Activated T-cell treated with anti-CD3 and anti-CD28 coated beads, Interleukin-2, amount 50 U/mL, for 72 hours (primary cell): ENCODE data around the gene OR51A7. TPM values are rescaled to one million over a fixed set of nuclear protein-coding genes. Genes with fewer than 3 reads are reported as not detected.
"Not testable (repeated sequence)": the region's sequence is repeated elsewhere in the genome, so short reads cannot be mapped to it uniquely, and the experiment has no call there.

Source experiments
- ATAC-seq, 2 donors: fragments of 150-1000 bp; cut with Tn5 transposase; replicated peaks in 1 of 2; 2 replicates each; pipeline ENCODE4 v1.10.0; 2021; ENCODE audit warnings: moderate library complexity in 2 of 2, mild to moderate bottlenecking in 1 of 2
- DNase-seq, 2 donors: peaks; one replicate each; pipeline ENCODE4 v3.0.0; 2021 to 2022; ENCODE audit warnings: mixed read lengths in 1 of 2
- H3K27ac Mint-ChIP-seq: one replicate; pipeline ENCODE4 v1.8.0; 2022; ENCODE audit warnings: mild to moderate bottlenecking, moderate library complexity, mixed read lengths
- H3K27me3 Mint-ChIP-seq: one replicate; pipeline ENCODE4 v1.8.0; 2022; ENCODE audit warnings: low read depth, mixed read lengths
- H3K36me3 Mint-ChIP-seq, 2 donors: one replicate each; pipeline ENCODE4 v1.8.0; 2022; ENCODE audit warnings: mixed read lengths in 2 of 2, mild to moderate bottlenecking in 1 of 2; ENCODE audit not compliant: insufficient read depth in 2 of 2
- H3K4me1 Mint-ChIP-seq: one replicate; pipeline ENCODE4 v1.8.0; 2022; ENCODE audit warnings: low read depth, mixed read lengths
- H3K4me3 Mint-ChIP-seq, 2 donors: one replicate each; pipeline ENCODE4 v1.8.0; 2022; ENCODE audit warnings: mild to moderate bottlenecking in 2 of 2, mixed read lengths in 2 of 2, moderate library complexity in 2 of 2
- H3K9me3 Mint-ChIP-seq, 2 donors: one replicate each; pipeline ENCODE4 v1.8.0; 2022; ENCODE audit warnings: mixed read lengths in 2 of 2
- total RNA-seq, 2 donors: library from RNA; stranded (reverse); gene quantifications; one replicate each; pipeline ENCODE4 v1.2.3, GENCODE V29; 2022

Gene OR51A7, protein sequence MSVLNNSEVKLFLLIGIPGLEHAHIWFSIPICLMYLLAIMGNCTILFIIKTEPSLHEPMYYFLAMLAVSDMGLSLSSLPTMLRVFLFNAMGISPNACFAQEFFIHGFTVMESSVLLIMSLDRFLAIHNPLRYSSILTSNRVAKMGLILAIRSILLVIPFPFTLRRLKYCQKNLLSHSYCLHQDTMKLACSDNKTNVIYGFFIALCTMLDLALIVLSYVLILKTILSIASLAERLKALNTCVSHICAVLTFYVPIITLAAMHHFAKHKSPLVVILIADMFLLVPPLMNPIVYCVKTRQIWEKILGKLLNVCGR
- not detected for total RNA-seq

DNA sequence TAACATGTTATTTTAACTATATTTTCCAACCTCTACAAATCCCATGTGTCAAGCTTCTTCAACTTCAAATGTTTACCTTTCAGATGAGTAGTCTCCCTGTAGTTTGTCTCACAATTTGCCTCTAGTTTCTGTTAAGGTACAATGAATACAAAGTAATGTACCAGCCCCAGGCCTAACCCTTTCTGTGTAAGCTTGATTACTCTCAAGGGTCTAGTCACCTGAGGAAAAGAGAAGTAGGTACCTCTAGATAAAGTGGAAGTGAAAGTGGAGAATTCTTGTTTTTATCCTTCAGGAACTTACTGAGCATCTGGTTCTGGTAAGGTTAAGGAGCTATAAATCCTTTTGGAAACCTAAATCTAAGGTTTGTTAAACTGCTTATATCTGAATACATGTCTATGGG is at the start of gene OR51A7:
Gene OR51A7 (plus strand): TSS at position 300 of the 400 bp plus-strand sequence. CDS start 3,587 bp downstream, outside the sequence.
- peaks cover 0 to 2% of the 10 kb centered on the region in 2 donors for H3K9me3 Mint-ChIP-seq
- no peak for DNase-seq
- no peak for ATAC-seq
- H3K4me3 Mint-ChIP-seq, result no peak within 1 kb of the TSS
- no peaks in the 10 kb centered on the region for H3K36me3 Mint-ChIP-seq
- H3K27me3 Mint-ChIP-seq, result no peaks in the 10 kb centered on the region
- no peaks in the 10 kb centered on the region for H3K4me1 Mint-ChIP-seq
- peak within 1 kb of the TSS; percentile 20 for H3K27ac Mint-ChIP-seq

DNA sequence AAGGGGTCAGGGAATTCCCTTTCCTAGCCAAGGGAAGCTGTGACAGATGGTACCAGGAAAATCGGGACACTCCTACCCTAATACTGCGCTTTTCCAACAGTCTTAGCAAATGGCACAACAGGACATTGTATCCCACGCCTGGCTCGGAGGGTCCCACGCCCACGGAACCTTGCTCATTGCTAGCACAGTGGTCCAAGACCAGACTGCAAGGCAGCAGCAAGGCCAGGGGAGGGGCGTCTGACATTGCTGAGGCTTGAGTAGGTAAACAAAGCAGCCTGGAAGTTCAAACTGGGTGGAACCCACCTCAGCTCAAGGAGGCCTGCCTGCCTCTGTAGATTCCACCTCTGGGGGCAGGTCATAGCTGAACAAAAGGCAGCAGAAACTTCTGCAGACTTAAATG is 49.3 kb upstream of the OR51A7 start:
- not testable (repeated sequence) for H3K9me3 Mint-ChIP-seq, H3K36me3 Mint-ChIP-seq, H3K4me1 Mint-ChIP-seq, H3K4me3 Mint-ChIP-seq, H3K27ac Mint-ChIP-seq, DNase-seq, ATAC-seq, H3K27me3 Mint-ChIP-seq

DNA sequence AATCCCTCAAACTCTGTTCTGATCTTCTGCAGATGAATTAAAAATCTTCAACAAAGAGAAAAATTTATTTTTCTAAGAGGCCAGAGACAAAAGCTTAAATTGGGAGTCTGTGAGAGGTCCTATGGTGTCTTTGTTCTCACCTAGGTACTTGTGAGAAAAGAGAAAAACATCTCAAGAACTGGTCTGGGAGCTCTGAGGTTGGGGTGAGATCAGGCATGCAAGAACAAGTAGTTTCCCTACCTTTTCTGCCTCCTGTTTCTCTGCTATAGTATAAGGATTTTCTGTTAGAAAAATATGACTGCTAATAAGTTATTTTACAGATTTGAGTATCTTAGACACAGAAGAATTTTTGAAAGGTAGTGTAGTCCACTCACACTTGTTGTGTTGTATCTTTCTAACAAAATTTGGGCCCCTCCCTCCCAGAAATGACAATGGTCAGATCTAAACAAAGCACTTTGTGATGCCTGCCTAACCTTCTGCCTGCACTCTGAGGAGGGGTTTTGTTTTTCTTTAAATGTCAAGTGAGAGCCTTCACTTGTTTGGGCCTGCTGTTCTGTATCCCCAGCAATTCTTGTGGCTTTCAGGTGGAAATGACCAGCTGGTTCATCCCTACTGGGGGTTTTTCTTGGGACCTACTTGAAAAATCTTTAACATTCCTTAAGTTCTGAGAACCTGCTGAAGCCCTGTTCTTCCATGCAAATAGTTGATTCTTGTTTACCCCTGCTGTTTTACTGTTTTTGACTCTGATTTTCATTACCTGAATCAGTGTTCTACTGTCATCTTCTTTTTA is 40.9 kb upstream of the OR51A7 start:
- DNase-seq (no peak), ATAC-seq (no peak)
- no peak overlapping the region for H3K27ac Mint-ChIP-seq
- H3K36me3 Mint-ChIP-seq, result no peaks in the 10 kb centered on the region
- H3K4me3 Mint-ChIP-seq, result no peak overlapping the region
- H3K9me3 Mint-ChIP-seq, result no peaks in the 10 kb centered on the region
- H3K4me1 Mint-ChIP-seq, result no peaks in the 10 kb centered on the region
- no peaks in the 10 kb centered on the region for H3K27me3 Mint-ChIP-seq

DNA sequence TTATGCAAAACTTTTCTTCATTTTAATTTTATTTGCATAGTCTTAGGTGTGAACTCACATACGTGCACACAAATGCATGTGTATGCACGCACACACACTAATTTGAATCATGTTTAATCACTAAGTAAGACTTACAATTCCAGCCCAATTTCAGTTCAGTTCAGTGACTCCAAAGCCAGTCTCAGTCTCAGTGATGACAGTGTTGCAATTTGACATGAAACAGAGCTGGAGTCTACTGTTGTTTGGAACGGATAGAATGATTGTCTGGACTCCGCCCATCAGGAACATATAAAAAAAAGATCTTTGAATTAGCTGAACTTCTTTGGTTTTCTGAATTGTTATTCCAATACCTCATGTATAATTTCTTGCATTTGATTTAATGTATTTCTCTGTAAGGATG is 39.7 kb upstream of the OR51A7 start:
- Mint-ChIP-seq H3K27me3 (no peaks in the 10 kb centered on the region), H3K27ac (no peak overlapping the region), H3K36me3 (no peaks in the 10 kb centered on the region), H3K4me1 (no peaks in the 10 kb centered on the region), H3K9me3 (peaks cover 1 to 2% of the 10 kb centered on the region in 2 donors), H3K4me3 (no peak overlapping the region)
- ATAC-seq (no peak), DNase-seq (no peak)

DNA sequence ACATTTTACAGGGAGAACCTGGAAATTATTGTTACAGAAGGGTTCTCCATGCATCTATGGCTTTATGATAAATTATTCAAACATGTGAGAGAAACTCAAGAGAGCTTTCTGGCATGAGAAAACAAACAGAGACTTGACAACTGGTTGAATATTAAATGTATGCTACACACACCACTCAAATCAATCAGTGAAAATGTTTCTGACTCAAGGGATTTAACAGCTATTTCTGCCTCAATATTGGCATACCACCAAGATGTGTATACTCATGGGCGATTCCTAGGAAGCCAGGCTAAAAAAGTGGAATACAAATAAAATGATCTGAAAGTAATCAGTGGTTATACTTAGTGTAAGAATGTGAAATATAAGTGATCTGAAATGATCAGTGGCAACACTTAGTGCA is 37.7 kb upstream of the OR51A7 start:
- H3K4me3 Mint-ChIP-seq, result no peak overlapping the region
- no peaks in the 10 kb centered on the region for H3K36me3 Mint-ChIP-seq
- peaks cover 1 to 6% of the 10 kb centered on the region in 2 donors for H3K9me3 Mint-ChIP-seq
- H3K4me1 Mint-ChIP-seq, result no peaks in the 10 kb centered on the region
- DNase-seq (no peak), ATAC-seq (no peak)
- H3K27me3 Mint-ChIP-seq, result no peaks in the 10 kb centered on the region
- H3K27ac Mint-ChIP-seq, result no peak overlapping the region

DNA sequence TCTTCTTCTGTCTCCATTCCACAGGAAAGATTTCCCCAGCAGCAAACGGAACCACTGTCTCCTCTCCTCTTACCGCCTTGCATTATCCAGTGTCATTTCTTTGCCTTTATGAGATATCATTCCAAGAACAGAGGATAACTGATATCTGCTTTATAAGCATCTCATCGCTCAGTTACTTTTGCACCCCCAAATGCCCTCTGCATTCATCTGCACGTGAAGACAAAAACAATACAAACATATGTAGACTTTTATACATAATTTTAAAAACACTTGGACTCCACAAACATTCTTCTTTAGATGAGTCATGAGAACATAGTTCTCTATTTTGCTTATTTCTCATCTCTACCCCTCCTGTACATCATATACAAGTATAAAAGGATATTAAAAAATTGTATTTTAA is 22.4 kb upstream of the OR51A7 start:
- H3K36me3 Mint-ChIP-seq, result no peaks in the 10 kb centered on the region
- no peak overlapping the region for H3K27ac Mint-ChIP-seq
- no peaks in the 10 kb centered on the region for H3K9me3 Mint-ChIP-seq
- H3K4me1 Mint-ChIP-seq, result no peaks in the 10 kb centered on the region
- no peak overlapping the region for H3K4me3 Mint-ChIP-seq
- ATAC-seq (no peak), DNase-seq (no peak)
- no peaks in the 10 kb centered on the region for H3K27me3 Mint-ChIP-seq

DNA sequence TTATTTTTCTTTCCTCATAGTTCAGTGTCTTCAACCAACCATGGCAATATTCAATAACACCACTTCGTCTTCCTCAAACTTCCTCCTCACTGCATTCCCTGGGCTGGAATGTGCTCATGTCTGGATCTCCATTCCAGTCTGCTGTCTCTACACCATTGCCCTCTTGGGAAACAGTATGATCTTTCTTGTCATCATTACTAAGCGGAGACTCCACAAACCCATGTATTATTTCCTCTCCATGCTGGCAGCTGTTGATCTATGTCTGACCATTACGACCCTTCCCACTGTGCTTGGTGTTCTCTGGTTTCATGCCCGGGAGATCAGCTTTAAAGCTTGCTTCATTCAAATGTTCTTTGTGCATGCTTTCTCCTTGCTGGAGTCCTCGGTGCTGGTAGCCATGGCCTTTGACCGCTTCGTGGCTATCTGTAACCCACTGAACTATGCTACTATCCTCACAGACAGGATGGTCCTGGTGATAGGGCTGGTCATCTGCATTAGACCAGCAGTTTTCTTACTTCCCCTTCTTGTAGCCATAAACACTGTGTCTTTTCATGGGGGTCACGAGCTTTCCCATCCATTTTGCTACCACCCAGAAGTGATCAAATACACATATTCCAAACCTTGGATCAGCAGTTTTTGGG is 21.6 kb upstream of the OR51A7 start, which contains the start of gene OR51T1:
Gene OR51T1 (plus strand): TSS at position 41 of the 641 bp plus-strand sequence. CDS start 0 bp downstream, at position 41.
- Mint-ChIP-seq H3K9me3 (no peaks in the 10 kb centered on the region), H3K4me3 (no peak within 1 kb of the TSS), H3K27ac (no peak within 1 kb of the TSS), H3K27me3 (no peaks in the 10 kb centered on the region), H3K36me3 (no peaks in the 10 kb centered on the region), H3K4me1 (no peaks in the 10 kb centered on the region)
- no peak for DNase-seq
- no peak for ATAC-seq

DNA sequence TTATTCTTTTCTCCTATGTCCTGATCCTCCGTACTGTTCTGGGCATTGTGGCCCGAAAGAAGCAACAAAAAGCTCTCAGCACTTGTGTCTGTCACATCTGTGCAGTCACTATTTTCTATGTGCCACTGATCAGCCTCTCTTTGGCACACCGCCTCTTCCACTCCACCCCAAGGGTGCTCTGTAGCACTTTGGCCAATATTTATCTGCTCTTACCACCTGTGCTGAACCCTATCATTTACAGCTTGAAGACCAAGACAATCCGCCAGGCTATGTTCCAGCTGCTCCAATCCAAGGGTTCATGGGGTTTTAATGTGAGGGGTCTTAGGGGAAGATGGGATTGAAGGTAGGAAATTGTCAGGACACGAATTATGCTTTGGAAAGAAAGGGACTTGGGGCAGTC is 21.0 kb upstream of the OR51A7 start:
- DNase-seq, result no peak
- Mint-ChIP-seq H3K4me1 (no peaks in the 10 kb centered on the region), H3K27me3 (no peaks in the 10 kb centered on the region), H3K27ac (no peak overlapping the region), H3K36me3 (no peaks in the 10 kb centered on the region), H3K4me3 (no peak overlapping the region), H3K9me3 (no peaks in the 10 kb centered on the region)
- no peak for ATAC-seq

DNA sequence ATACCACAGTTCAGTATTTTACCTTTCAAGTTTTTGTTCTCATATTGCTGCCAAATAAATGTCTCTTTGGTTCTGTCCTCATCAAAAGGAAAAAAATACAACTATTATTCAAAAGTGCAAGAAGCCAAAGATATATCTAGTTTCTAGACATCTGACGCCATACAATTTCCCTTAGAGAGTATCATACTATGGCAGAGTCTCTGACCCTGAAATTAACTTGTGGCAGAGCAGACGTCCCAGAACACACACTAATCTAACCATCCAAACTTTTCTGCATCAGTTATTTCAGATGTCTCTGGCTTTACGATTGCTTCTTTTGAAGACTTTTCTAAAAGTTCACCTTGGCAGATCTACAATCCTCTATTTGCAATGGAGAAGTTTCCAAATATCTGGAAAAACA is 19.2 kb upstream of the OR51A7 start:
- ATAC-seq (no peak), DNase-seq (no peak)
- Mint-ChIP-seq H3K27me3 (peaks cover 1% of the 10 kb centered on the region), H3K9me3 (no peaks in the 10 kb centered on the region), H3K4me3 (no peak overlapping the region), H3K4me1 (no peaks in the 10 kb centered on the region), H3K36me3 (no peaks in the 10 kb centered on the region), H3K27ac (no peak overlapping the region)

DNA sequence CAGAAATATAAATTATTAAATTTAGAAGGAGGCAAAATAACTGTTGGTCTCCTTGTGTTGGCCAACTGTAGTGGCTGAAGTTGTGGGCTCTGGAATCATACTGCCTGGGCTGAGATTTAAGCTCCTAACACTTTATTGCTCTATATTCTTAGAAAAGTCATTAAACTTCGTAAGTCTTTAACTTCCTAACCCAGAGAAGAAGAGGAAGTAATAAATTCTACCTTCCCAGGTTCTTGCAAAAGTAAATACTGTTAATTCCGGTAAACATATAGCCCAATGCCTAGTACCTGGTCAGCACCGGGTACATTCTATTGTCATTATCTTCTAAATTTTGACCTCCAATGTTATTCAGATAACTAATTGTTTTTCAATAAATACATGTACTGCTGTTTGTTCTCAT is 17.4 kb upstream of the OR51A7 start:
- Mint-ChIP-seq H3K4me1 (no peaks in the 10 kb centered on the region), H3K9me3 (peaks cover 0 to 4% of the 10 kb centered on the region in 2 donors), H3K27me3 (peaks cover 9% of the 10 kb centered on the region), H3K27ac (no peak overlapping the region), H3K36me3 (no peaks in the 10 kb centered on the region), H3K4me3 (no peak overlapping the region)
- DNase-seq, result no peak
- no peak for ATAC-seq

DNA sequence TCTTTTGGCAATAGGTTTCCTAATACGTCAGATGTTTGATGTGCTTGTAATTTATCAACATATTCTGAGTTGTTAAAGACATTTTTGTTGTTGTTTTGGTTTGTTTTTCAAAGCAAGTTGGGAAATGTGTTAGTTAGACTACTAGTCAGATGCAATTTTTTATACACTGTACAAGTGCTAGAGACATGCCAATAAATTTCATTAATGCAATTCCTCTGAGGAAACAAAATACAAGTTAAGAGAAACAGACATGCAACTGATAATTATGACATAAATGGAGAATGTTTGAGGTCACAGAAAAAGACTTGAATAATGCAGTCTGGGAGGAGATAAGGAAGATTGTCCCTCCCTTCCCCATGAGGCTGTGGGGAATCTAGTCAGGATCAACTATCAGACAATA is 16.0 kb upstream of the OR51A7 start:
- Mint-ChIP-seq H3K4me3 (no peak overlapping the region), H3K36me3 (no peaks in the 10 kb centered on the region), H3K4me1 (no peaks in the 10 kb centered on the region), H3K27ac (no peak overlapping the region), H3K27me3 (peaks cover 9% of the 10 kb centered on the region), H3K9me3 (peaks cover 0 to 4% of the 10 kb centered on the region in 2 donors)
- no peak for ATAC-seq
- no peak for DNase-seq

DNA sequence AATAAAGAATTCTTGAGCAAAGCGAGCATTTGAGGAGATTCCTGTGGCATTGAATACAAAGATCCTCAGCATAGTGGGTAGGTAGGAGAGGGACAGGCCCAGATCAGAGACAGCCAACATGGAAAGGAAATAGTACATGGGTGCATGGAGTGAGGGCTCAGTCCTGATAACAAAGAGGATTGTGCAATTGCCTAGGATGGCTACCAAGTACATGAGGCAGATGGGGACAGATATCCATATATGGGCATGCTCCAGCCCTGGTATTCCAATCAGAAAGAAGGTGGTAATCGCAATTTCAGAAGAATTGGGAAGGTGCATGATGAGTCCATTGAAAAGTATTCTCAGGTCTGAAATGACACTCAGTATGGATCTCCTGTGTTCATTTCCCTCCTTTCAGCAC is 13.3 kb upstream of the OR51A7 start:
- H3K4me1 Mint-ChIP-seq, result no peaks in the 10 kb centered on the region
- no peak overlapping the region for H3K27ac Mint-ChIP-seq
- no peaks in the 10 kb centered on the region for H3K36me3 Mint-ChIP-seq
- no peak for ATAC-seq
- no peak overlapping the region for H3K4me3 Mint-ChIP-seq
- H3K9me3 Mint-ChIP-seq, result peaks cover 0 to 4% of the 10 kb centered on the region in 2 donors
- peaks cover 9% of the 10 kb centered on the region for H3K27me3 Mint-ChIP-seq
- DNase-seq, result no peak

DNA sequence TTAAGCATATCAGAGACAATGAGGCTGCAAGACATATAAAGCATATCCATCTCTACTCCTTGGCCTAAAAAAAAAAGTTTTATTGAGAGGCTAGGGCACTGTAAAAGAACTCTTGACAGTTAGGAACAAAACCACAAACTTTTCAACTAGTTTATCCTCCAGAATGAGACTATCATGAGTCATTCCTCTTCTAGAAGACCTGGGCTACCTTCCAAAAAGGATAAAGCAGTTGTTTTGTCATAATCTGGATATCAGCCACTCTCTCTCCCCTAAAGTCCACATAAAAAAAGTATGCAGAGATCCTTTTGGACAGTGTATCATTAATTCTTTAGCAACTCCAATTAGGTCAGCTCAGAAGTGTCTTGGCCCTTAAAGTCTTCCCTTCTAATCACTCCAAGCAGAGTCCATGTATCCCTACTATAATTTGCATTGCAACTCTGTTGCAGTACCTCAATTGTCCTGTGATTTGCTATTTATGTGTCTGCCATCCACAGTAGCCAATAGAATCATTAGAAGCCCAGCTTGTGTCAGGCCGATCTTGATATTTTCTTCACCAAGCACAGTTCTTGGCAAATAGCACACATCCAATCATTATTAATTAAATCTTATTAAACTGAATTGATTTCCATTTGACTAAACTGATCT is 11.5 kb upstream of the OR51A7 start:
- Mint-ChIP-seq H3K36me3 (no peaks in the 10 kb centered on the region), H3K27me3 (peaks cover 9% of the 10 kb centered on the region), H3K4me1 (no peaks in the 10 kb centered on the region), H3K4me3 (no peak overlapping the region), H3K9me3 (peaks cover 0 to 4% of the 10 kb centered on the region in 2 donors), H3K27ac (no peak overlapping the region)
- ATAC-seq (no peak), DNase-seq (no peak)
